Testis (tissue), 3 donors: ENCODE measurements around the gene PARP1. TPM values are rescaled to one million over a fixed set of nuclear protein-coding genes. Genes with fewer than 3 reads are reported as not detected.
A peak's percentile ranks its signal among the peaks of the same experiment; 100 is the strongest.

ENCODE experiments used
- DNase-seq: peaks from one replicate; pipeline ENCODE4 v3.0.0-alpha.2; 2019
- H3K27ac ChIP-seq, 2 donors: fragments of 200-600 bp; sonication (generic); one replicate each; pipeline ENCODE4 v1.5.1; 2019
- H3K27me3 ChIP-seq: fragments of 200-600 bp; sonication (generic); one replicate; pipeline ENCODE4 v1.5.1; 2019
- H3K36me3 ChIP-seq: fragments of 200-600 bp; sonication (generic); one replicate; pipeline ENCODE4 v1.5.1; 2017; ENCODE audit warnings: low read depth; ENCODE audit errors: missing control alignments
- H3K4me1 ChIP-seq: fragments of 200-600 bp; sonication (generic); one replicate; pipeline ENCODE4 v1.5.1; 2019
- H3K4me3 ChIP-seq, 2 donors: fragments of 200-600 bp; sonication (generic); one replicate each; pipeline ENCODE4 v1.5.1; 2017 to 2019
- H3K9me3 ChIP-seq: fragments of 200-600 bp; sonication (generic); one replicate; pipeline ENCODE4 v1.5.1; 2017
- POLR2A ChIP-seq: fragments of 450-650 bp; IDR thresholded peaks from one replicate; pipeline ENCODE4 v1.6.1; 2017; ENCODE audit warnings: antibody characterized with exemption, mild to moderate bottlenecking, moderate library complexity
- WGBS, 2 donors: methylation state at CpG; one replicate each; pipeline ENCODE4 v1.1.5; 2018; 5-methylcytosine and 5-hydroxymethylcytosine counted together
- intact Hi-C: fragments of 100-400 bp; cut with DNase I; formaldehyde crosslinking; loops from one replicate; pipeline ENCODE4 v1.15.1; 2023; ENCODE audit warnings: low total_unique reads
- polyA plus RNA-seq: library from polyadenylated mRNA; stranded (reverse); fragments of 350-450 nt; fragmentation: Illumina TruSeq; extraction: RNeasy Lipid Tissue Mini Kit (QIAGEN cat#74804); gene quantifications from one replicate; pipeline ENCODE4 v1.2.3, GENCODE V29; 2014; ENCODE audit warnings: low read depth, low replicate concordance; ENCODE audit not compliant: insufficient read depth
- total RNA-seq, 2 donors: library from RNA; depleted of rRNA; stranded (reverse); fragments of >200 nt; gene quantifications; one replicate each; pipeline ENCODE4 v1.2.3, GENCODE V29; 2016
- TF ChIP-seq, protein P1 (sequence below), 3 experiments: fragments of 450-650 bp in 2 of 3; fragments of 200-600 bp in 1 of 3; sonication (generic) in 1 of 3; IDR thresholded peaks; one replicate each; pipeline ENCODE4 v1.5.1; 2016 to 2019; ENCODE audit warnings: antibody characterized with exemption in 3 of 3, mild to moderate bottlenecking in 2 of 3, moderate library complexity in 1 of 3

Gene PARP1
- total and polyA plus RNA-seq, 3 donors from 2014 or later = 109 to 224 (median 199) TPM

DNA sequence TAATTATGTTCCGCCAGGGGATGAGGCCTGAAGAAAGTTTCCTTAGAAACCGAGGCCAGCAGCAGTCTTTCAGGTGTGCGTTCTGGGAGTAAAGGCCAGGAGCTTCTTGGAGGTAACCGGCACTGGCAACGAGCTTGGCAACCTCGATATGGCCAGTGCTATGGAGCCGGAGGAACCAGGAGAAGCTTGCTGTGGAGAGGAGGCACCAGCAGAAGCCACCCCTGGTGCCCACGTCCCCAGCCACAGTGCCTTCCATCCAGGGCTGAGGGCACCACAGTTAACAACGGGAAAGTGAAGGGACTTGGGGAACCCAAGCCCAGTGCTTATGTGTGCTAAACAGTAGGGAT is 57.4 kb downstream of the PARP1 start:
- TF ChIP-seq, protein P1, sequence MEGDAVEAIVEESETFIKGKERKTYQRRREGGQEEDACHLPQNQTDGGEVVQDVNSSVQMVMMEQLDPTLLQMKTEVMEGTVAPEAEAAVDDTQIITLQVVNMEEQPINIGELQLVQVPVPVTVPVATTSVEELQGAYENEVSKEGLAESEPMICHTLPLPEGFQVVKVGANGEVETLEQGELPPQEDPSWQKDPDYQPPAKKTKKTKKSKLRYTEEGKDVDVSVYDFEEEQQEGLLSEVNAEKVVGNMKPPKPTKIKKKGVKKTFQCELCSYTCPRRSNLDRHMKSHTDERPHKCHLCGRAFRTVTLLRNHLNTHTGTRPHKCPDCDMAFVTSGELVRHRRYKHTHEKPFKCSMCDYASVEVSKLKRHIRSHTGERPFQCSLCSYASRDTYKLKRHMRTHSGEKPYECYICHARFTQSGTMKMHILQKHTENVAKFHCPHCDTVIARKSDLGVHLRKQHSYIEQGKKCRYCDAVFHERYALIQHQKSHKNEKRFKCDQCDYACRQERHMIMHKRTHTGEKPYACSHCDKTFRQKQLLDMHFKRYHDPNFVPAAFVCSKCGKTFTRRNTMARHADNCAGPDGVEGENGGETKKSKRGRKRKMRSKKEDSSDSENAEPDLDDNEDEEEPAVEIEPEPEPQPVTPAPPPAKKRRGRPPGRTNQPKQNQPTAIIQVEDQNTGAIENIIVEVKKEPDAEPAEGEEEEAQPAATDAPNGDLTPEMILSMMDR (IDR thresholded peaks at IDR 0.05) = no peak
- TF ChIP-seq POLR2A = no peak
- Histone ChIP-seq H3K27me3 (no peaks in the 10 kb centered on the region), H3K9me3 (no peaks in the 10 kb centered on the region), H3K36me3 (no peaks in the 10 kb centered on the region), H3K4me1 (peaks cover 10% of the 10 kb centered on the region), H3K4me3 (no peak overlapping the region), H3K27ac (peak overlapping the region in 1 of 2 donors; percentile 50)
- 37 to 47% methylated on average over 9 of the region's 9 CpGs for WGBS, 2 donors
- intact Hi-C loops = no loop called here
- DNase-seq = no peak

DNA sequence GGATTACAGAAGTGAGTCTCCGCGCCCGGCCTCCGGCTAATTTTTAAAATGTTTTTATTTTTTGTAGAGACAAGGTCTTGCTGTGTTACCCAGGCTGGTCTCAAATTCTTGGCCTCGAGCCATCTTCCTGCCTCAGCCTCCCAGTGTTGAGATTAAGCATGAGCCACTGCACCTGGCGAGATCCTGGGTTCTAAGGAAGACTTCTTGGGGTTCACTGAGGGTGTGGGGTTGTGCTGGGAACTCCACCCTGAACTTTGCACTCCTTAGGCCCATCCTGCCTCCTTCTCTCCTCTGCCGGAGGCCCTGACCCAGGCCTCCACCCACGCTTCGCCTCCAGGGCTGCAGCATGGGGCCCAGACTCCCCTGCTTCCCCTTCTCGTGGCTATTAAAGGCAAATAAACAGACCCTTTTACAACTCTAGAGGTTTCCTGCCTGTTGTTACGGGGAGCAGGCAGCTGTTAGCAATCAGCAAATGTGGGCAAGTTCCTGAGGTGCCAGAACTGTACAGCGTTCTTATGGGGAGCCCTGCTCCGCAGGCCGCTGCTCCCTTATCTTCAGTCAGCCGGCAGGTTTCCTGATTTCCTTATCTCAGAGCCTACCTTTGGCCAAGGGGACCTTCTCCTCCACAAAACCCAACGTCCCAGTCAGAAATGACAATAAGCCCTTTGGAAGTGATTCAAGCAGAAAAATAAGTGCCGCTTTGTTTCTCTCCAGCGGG is 57.9 kb downstream of the PARP1 start:
- peak overlapping the region in 1 of 2 donors; percentile 50 for H3K27ac ChIP-seq
- H3K27me3 ChIP-seq = no peaks in the 10 kb centered on the region
- peaks cover 10% of the 10 kb centered on the region for H3K4me1 ChIP-seq
- TF ChIP-seq, protein P1 (IDR thresholded peaks at IDR 0.05) = no peak
- TF ChIP-seq POLR2A = no peak
- DNase-seq = no peak
- 32 to 41% methylated on average over 18 of the region's 18 CpGs for WGBS, 2 donors
- H3K36me3 ChIP-seq = no peaks in the 10 kb centered on the region
- H3K4me3 ChIP-seq = no peak overlapping the region
- intact Hi-C loops = no loop called here
- no peaks in the 10 kb centered on the region for H3K9me3 ChIP-seq

DNA sequence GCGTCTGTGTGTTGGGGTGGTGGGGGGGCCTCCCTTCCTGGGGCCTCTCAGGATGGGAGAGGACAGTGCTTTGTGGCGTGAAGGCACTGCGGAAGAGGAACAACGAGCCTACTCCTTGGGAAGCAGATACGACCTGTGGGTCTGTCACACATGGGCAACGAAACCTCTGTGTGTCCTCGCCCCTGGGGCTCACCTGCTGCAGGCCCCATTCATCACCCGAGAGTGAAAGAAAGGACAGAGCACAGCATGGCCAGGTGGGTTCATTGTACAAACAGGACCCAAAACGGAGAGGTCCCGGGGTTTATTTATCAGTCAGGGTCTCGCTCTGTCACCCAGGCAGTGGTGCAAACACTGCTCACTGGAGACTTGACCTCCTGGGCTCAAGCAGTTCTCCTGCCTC is 58.8 kb downstream of the PARP1 start:
- TF ChIP-seq, protein P1 (IDR thresholded peaks at IDR 0.05) = no peak
- no peak for TF ChIP-seq POLR2A
- WGBS, 2 donors = 87 to 88% methylated on average over 11 of the region's 11 CpGs
- intact Hi-C loops = no loop called here

DNA sequence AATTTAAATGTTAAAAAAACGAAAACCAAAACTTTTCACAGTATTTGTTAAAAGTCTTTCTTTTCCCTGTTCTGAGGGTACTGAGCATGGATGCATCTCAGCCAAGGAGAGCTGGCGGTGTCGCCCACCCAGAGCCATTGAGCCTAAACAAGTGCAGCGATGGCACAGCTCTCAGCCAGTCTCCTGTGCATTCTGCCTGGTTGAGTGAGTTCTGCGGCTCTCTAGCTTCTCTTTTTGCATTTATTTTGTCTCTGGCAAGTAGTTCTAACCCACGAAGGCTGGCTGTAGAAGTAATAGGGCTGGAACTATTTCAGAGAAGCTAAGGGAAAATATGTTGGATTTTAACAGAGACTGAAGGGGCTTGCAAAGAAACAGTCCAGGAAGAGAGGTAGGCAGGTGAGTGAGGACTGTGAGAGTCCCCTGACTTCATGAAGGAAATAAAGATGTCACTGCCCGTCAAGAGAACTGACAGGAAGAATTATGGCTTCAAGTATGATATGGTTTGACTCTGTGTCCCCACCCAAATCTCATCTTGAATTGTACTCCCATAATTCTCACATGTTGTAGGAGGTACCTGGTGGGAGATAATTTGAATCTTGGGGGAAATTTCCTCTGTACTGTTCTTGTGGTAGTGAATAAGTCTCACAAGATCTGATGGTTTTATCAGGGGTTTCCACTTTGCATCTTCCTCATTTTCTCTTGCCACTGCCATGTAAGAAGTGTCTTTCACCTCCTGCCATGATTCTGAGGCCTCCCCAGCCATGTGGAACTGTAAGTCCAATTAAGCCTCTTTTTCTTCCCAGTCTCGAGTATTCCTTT is 63.2 kb downstream of the PARP1 start:
- H3K27me3 ChIP-seq = no peaks in the 10 kb centered on the region
- no peaks in the 10 kb centered on the region for H3K36me3 ChIP-seq
- TF ChIP-seq POLR2A = no peak
- TF ChIP-seq, protein P1 (IDR thresholded peaks at IDR 0.05) = no peak
- H3K9me3 ChIP-seq = no peaks in the 10 kb centered on the region
- intact Hi-C loops = no loop called here
- no peak overlapping the region for H3K4me3 ChIP-seq
- H3K4me1 ChIP-seq = no peaks in the 10 kb centered on the region
- no peak overlapping the region for H3K27ac ChIP-seq
- DNase-seq = no peak
- WGBS, 2 donors = 70 to 73% methylated on average over 8 of the region's 8 CpGs

More for the DNA sequence above, 58.8 kb downstream of the PARP1 start:
- H3K4me3 ChIP-seq = no peak overlapping the region
- no peaks in the 10 kb centered on the region for H3K27me3 ChIP-seq
- no peaks in the 10 kb centered on the region for H3K36me3 ChIP-seq
- no peak for DNase-seq
- peaks cover 10% of the 10 kb centered on the region for H3K4me1 ChIP-seq
- H3K9me3 ChIP-seq = no peaks in the 10 kb centered on the region
- no peak overlapping the region for H3K27ac ChIP-seq
